MM.1S (cell line): ENCODE data around the gene TMEM163.
"Not testable (repeated sequence)": the region's sequence is repeated elsewhere in the genome, so short reads cannot be mapped to it uniquely, and the experiment has no call there.

ENCODE experiments used
- DNase-seq: peaks from one replicate; pipeline ENCODE4 v3.0.0-alpha.2; 2015
- H2AFZ ChIP-seq: fragments of 300-600 bp; sonication (generic); 2 replicates; pipeline ENCODE4 v1.6.0; 2016; ENCODE audit warnings: antibody characterized with exemption, low read length
- H3F3A ChIP-seq: fragments of 300-600 bp; sonication (generic); 2 replicates; pipeline ENCODE4 v1.6.1; 2016; ENCODE audit warnings: mild to moderate bottlenecking, antibody characterized with exemption, low read length, moderate library complexity, mixed read lengths; ENCODE audit not compliant: insufficient read depth
- H3K27ac ChIP-seq: fragments of 300-600 bp; sonication (generic); 2 replicates; pipeline ENCODE4 v1.5.1; 2016; ENCODE audit warnings: mild to moderate bottlenecking, low read length
- H3K27me3 ChIP-seq: fragments of 300-600 bp; sonication (generic); replicated peaks from 2 replicates; pipeline ENCODE4 v1.6.0; 2016; ENCODE audit warnings: low read length; ENCODE audit not compliant: insufficient read depth
- H3K36me3 ChIP-seq: fragments of 300-600 bp; sonication (generic); replicated peaks from 2 replicates; pipeline ENCODE4 v1.6.1; 2016; ENCODE audit warnings: mild to moderate bottlenecking, low read length, mixed read lengths; ENCODE audit not compliant: insufficient read depth
- H3K4me1 ChIP-seq: fragments of 300-600 bp; sonication (generic); 2 replicates; pipeline ENCODE4 v1.6.1; 2016; ENCODE audit warnings: low read length, mixed read lengths
- H3K4me2 ChIP-seq: fragments of 300-600 bp; sonication (generic); 2 replicates; pipeline ENCODE4 v1.6.0; 2016; ENCODE audit warnings: low read depth, low read length
- H3K4me3 ChIP-seq: fragments of 300-600 bp; sonication (generic); 2 replicates; pipeline ENCODE4 v1.5.1; 2016; ENCODE audit warnings: low read length, mixed read lengths
- H3K79me2 ChIP-seq: fragments of 300-600 bp; sonication (generic); 2 replicates; pipeline ENCODE4 v1.6.1; 2016; ENCODE audit warnings: mixed run types, low read length, mixed read lengths
- H3K9ac ChIP-seq: fragments of 300-600 bp; sonication (generic); 2 replicates; pipeline ENCODE4 v1.6.1; 2016; ENCODE audit warnings: low read length, mixed read lengths
- H3K9me2 ChIP-seq: fragments of 300-600 bp; sonication (generic); replicated peaks from 2 replicates; pipeline ENCODE4 v1.6.1; 2016; ENCODE audit warnings: mild to moderate bottlenecking, low read length, mixed read lengths; ENCODE audit not compliant: insufficient read depth
- H3K9me3 ChIP-seq: fragments of 300-600 bp; sonication (generic); replicated peaks from 2 replicates; pipeline ENCODE4 v1.6.1; 2016; ENCODE audit warnings: mild to moderate bottlenecking, low read length, mixed read lengths; ENCODE audit not compliant: insufficient read depth
- H4K20me1 ChIP-seq: fragments of 300-600 bp; sonication (generic); 2 replicates; pipeline ENCODE4 v1.6.1; 2016; ENCODE audit warnings: mild to moderate bottlenecking, low read length, moderate library complexity, mixed read lengths; ENCODE audit not compliant: insufficient read depth
- CTCF ChIP-seq: fragments of 300-600 bp; sonication (generic); IDR thresholded peaks from 2 replicates; pipeline ENCODE4 v1.5.1; 2016; ENCODE audit warnings: antibody characterized with exemption, low read length, mixed read lengths
- EZH2 ChIP-seq: fragments of 300-600 bp; sonication (generic); optimal IDR thresholded peaks from 2 replicates; pipeline ENCODE3; 2017; ENCODE audit warnings: low read depth, mild to moderate bottlenecking, antibody characterized with exemption, low read length, mixed read lengths
- EZH2phosphoT487 ChIP-seq: fragments of 300-600 bp; sonication (generic); IDR thresholded peaks from 2 replicates; pipeline ENCODE4 v1.6.1; 2018; ENCODE audit warnings: antibody characterized with exemption, low read length

The TMEM163 gene

GRCh38 chr2:134482131-134482723 lies 236.6 kb downstream of the TMEM163 start:
- no peak for DNase-seq
- no peak overlapping the region for H3K9ac ChIP-seq
- no peaks in the 10 kb centered on the region for H3K4me1 ChIP-seq
- no peaks in the 10 kb centered on the region for H3K36me3 ChIP-seq
- H2AFZ ChIP-seq: no peak overlapping the region
- no peak overlapping the region for H3K4me2 ChIP-seq
- no peak for TF ChIP-seq CTCF
- no peak for TF ChIP-seq EZH2
- no peak for TF ChIP-seq EZH2phosphoT487
- H3K79me2 ChIP-seq: no peaks in the 10 kb centered on the region
- no peak overlapping the region for H3K27ac ChIP-seq
- H3K27me3 ChIP-seq: no peaks in the 10 kb centered on the region
- no peaks in the 10 kb centered on the region for H3F3A ChIP-seq
- no peak overlapping the region for H3K4me3 ChIP-seq
- no peaks in the 10 kb centered on the region for H3K9me3 ChIP-seq
- no peaks in the 10 kb centered on the region for H4K20me1 ChIP-seq
- H3K9me2 ChIP-seq: no peaks in the 10 kb centered on the region

- Histone ChIP-seq H3K27ac (no peak overlapping the region), H3K9me3 (no peaks in the 10 kb centered on the region), H3K4me1 (no peaks in the 10 kb centered on the region), H3K79me2 (no peaks in the 10 kb centered on the region), H3K4me3 (no peak overlapping the region), H3K36me3 (no peaks in the 10 kb centered on the region), H2AFZ (no peak overlapping the region), H3K4me2 (no peak overlapping the region), H4K20me1 (no peaks in the 10 kb centered on the region), H3F3A (no peaks in the 10 kb centered on the region), H3K27me3 (no peaks in the 10 kb centered on the region), H3K9ac (no peak overlapping the region), H3K9me2 (no peaks in the 10 kb centered on the region)
- TF ChIP-seq CTCF: no peak
- no peak for TF ChIP-seq EZH2
- TF ChIP-seq EZH2phosphoT487: no peak
- no peak for DNase-seq
Observed at GRCh38 chr2:134479696-134480330, 239.0 kb downstream of the TMEM163 start.

GRCh38 chr2:134476982-134477381 lies 241.8 kb downstream of the TMEM163 start:
- not testable (repeated sequence) for H3K27ac ChIP-seq, H3K27me3 ChIP-seq, H2AFZ ChIP-seq, H3K9me3 ChIP-seq, H4K20me1 ChIP-seq, H3K4me3 ChIP-seq, DNase-seq, H3K36me3 ChIP-seq, H3F3A ChIP-seq, H3K4me1 ChIP-seq, H3K9me2 ChIP-seq, H3K79me2 ChIP-seq, H3K9ac ChIP-seq, H3K4me2 ChIP-seq

GRCh38 chr2:134470561-134471168 lies 248.1 kb downstream of the TMEM163 start:
- no peaks in the 10 kb centered on the region for H3K36me3 ChIP-seq
- H3K9ac ChIP-seq: no peak overlapping the region
- H3K27ac ChIP-seq: no peak overlapping the region
- no peaks in the 10 kb centered on the region for H3F3A ChIP-seq
- H4K20me1 ChIP-seq: no peaks in the 10 kb centered on the region
- H3K27me3 ChIP-seq: no peaks in the 10 kb centered on the region
- H2AFZ ChIP-seq: no peak overlapping the region
- H3K4me1 ChIP-seq: no peaks in the 10 kb centered on the region
- H3K79me2 ChIP-seq: no peaks in the 10 kb centered on the region
- no peak overlapping the region for H3K4me3 ChIP-seq
- no peak overlapping the region for H3K4me2 ChIP-seq
- no peaks in the 10 kb centered on the region for H3K9me2 ChIP-seq
- TF ChIP-seq EZH2phosphoT487 (no peak), EZH2 (no peak)
- H3K9me3 ChIP-seq: no peaks in the 10 kb centered on the region
- DNase-seq: no peak
